K562 (cell line): ENCODE results near the gene KPNA4. TPM values are rescaled to one million over a fixed set of nuclear protein-coding genes. Genes with fewer than 3 reads are reported as not detected.

ENCODE experiments used
- ATF7 ChIP-seq: fragments of 450-650 bp; IDR thresholded peaks from 2 replicates; pipeline ENCODE4 v1.7.1; 2014; ENCODE audit warnings: mild to moderate bottlenecking, moderate library complexity
- HEY1 ChIP-seq: fragments of 250-450 bp; sonication (Bioruptor Pico); IDR thresholded peaks from 2 replicates; pipeline ENCODE4 v1.5.0; 2020; ENCODE audit warnings: mild to moderate bottlenecking, moderate library complexity, borderline replicate concordance
- HNRNPH1 ChIP-seq: fragments of 200-400 bp; formaldehyde crosslinking; optimal IDR thresholded peaks from 2 replicates; pipeline ENCODE3; 2017; ENCODE audit warnings: low read depth, mild to moderate bottlenecking, low read length, moderate library complexity
- HNRNPL ChIP-seq: fragments of 200-400 bp; formaldehyde crosslinking; IDR thresholded peaks from 2 replicates; pipeline ENCODE4 v1.6.1; 2017; ENCODE audit warnings: low read depth, mild to moderate bottlenecking, low read length
- HOMEZ ChIP-seq: fragments of 250-450 bp; sonication (Bioruptor Pico); IDR thresholded peaks from 2 replicates; pipeline ENCODE4 v1.4.0; 2020; ENCODE audit warnings: mild to moderate bottlenecking, moderate library complexity
- NR1H2 ChIP-seq: sonication (generic); formaldehyde crosslinking; IDR thresholded peaks from 2 replicates; pipeline ENCODE4 v1.4.0; 2020; ENCODE audit warnings: mild to moderate bottlenecking, missing genetic modification reagents
- RBM22 ChIP-seq: fragments of 200-400 bp; formaldehyde crosslinking; IDR thresholded peaks from 2 replicates; pipeline ENCODE4 v1.6.1; 2018; ENCODE audit warnings: low read length, low read depth; ENCODE audit not compliant: poor library complexity, severe bottlenecking
- TEAD1 ChIP-seq, 2 experiments: fragments of 450-650 bp in 1 of 2; sonication (generic) in 1 of 2; formaldehyde crosslinking; IDR thresholded peaks; 2 replicates each; pipeline versions ENCODE4 v1.4.0 to v1.8.0; 2020 to 2022; ENCODE audit warnings: mild to moderate bottlenecking in 2 of 2, missing genetic modification reagents in 1 of 2
- XRCC4 ChIP-seq: IDR thresholded peaks from one replicate; pipeline ENCODE4 v1.6.1; 2011; ENCODE audit not compliant: insufficient read depth, insufficient read length; ENCODE audit errors: extremely low read depth
- ZNF707 ChIP-seq: fragments of 250-450 bp; sonication (Bioruptor Pico); conservative IDR thresholded peaks from 2 replicates; pipeline ENCODE4 v1.8.0; 2022; ENCODE audit warnings: inconsistent platforms, mild to moderate bottlenecking, moderate library complexity
- ZNF764 ChIP-seq: fragments of 250-450 bp; sonication (Bioruptor Pico); IDR thresholded peaks from 2 replicates; pipeline ENCODE4 v1.4.0; 2020; ENCODE audit warnings: low read depth, mild to moderate bottlenecking, moderate library complexity
- ZNF785 ChIP-seq: fragments of 250-450 bp; sonication (Bioruptor Pico); IDR thresholded peaks from 2 replicates; pipeline ENCODE4 v1.4.0; 2020; ENCODE audit warnings: mild to moderate bottlenecking
- polyA plus RNA-seq, 8 experiments: library from polyadenylated mRNA; depleted of rRNA in 4 of 8; stranded (reverse) in 5 of 8; unstranded in 3 of 8; fragments of >200 nt; fragmentation: Nextera tagmentation in 2 of 8; fragmentation: Illumina TruSeq in 1 of 8; extraction: Ambion mirVana in 2 of 8; extraction: Trizol in 1 of 8; gene quantifications; 2 replicates each; pipeline versions ENCODE4 v1.2.1 to v1.2.3, GENCODE V29; 2011 to 2014; ENCODE audit warnings: inconsistent platforms in 1 of 8, missing spikeins in 1 of 8
- total RNA-seq, 7 experiments: library from RNA; depleted of rRNA in 6 of 7; stranded (reverse); fragments of >200 nt in 6 of 7; fragmentation: Illumina TruSeq in 2 of 7; extraction: Trizol in 2 of 7; gene quantifications; 2 replicates each; pipeline versions ENCODE4 v1.2.1 to v1.2.3, GENCODE V29; 2011 to 2021; ENCODE audit warnings: low replicate concordance in 1 of 7
- TF ChIP-seq, protein P1 (sequence below): IDR thresholded peaks from 3 replicates; pipeline ENCODE4 v1.6.1; 2011; ENCODE audit warnings: borderline replicate concordance, mild to moderate bottlenecking, moderate library complexity; ENCODE audit not compliant: insufficient read length; ENCODE audit errors: extremely low read depth
- TF ChIP-seq, protein P2 (sequence below): fragments of 250-450 bp; sonication (Bioruptor Pico); IDR thresholded peaks from 2 replicates; pipeline ENCODE4 v1.8.0; 2021; ENCODE audit warnings: mild to moderate bottlenecking, moderate library complexity
- TF ChIP-seq, protein P3 (sequence below): fragments of 450-650 bp; formaldehyde crosslinking; IDR thresholded peaks from 2 replicates; pipeline ENCODE4 v1.4.0; 2020; ENCODE audit warnings: mild to moderate bottlenecking, moderate library complexity
- TF ChIP-seq, protein P4 (sequence below): sonication (generic); formaldehyde crosslinking; IDR thresholded peaks from 2 replicates; pipeline ENCODE4 v1.8.0; 2022; ENCODE audit warnings: missing genetic modification reagents, mild to moderate bottlenecking, borderline replicate concordance

KPNA4 gene
- total and polyA plus RNA-seq, 9 of the 15 experiments (the other 6 are each of a cell fraction or from before 2014, with no cell fraction given) = 13.9 to 66.6 (median 34.5) TPM

DNA sequence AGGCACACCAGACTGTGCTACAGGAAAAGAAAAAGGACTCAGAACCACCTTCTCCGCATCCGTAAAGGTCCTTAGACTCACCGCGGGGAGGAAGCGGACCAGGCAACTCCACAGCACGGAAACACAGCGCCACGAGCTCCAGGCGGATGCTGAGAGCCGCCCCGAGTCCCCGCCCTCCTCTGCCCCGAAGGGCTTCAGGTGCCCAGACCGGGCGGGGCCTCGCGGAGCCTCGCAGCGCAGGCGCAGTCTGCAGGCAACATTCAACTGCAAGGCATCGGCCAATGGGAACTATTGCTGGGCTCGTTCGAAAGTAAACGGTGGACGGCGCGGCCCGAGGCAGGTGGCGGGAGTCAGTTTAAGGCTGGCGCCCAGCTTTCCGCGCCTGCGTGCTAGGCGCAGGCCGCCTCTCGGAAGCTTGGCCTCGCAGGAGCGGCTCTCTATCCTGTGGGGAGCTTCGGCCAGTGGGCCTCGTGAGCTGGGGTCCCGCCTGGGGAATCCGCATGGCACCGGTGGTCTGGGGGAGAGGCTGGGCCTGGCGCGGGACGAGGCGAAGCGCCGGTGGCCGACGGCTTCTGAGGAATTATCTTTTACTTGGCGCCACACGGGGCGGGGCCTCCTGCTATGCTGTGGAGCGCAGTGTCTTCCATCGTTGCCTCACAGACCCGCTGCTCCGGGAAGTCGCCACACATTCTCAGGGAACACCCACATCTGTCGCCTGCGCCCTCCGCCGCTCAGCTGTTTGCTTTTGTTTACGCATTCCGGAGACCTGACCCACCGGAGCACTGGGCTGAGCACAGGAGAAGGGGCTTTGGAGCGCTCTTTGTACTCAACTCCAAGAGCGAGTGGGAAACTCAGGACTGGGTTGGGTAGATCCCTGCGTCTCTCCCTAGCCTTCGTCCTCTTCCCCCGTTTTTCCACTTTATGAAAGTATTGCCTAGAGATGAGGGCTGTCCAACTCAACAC, 115.5 kb downstream of the KPNA4 start, which contains the start of gene TRIM59 (continued):
- no peak for TF ChIP-seq ZNF707 (CRISPR knock-in tag)
- TF ChIP-seq, protein P1, sequence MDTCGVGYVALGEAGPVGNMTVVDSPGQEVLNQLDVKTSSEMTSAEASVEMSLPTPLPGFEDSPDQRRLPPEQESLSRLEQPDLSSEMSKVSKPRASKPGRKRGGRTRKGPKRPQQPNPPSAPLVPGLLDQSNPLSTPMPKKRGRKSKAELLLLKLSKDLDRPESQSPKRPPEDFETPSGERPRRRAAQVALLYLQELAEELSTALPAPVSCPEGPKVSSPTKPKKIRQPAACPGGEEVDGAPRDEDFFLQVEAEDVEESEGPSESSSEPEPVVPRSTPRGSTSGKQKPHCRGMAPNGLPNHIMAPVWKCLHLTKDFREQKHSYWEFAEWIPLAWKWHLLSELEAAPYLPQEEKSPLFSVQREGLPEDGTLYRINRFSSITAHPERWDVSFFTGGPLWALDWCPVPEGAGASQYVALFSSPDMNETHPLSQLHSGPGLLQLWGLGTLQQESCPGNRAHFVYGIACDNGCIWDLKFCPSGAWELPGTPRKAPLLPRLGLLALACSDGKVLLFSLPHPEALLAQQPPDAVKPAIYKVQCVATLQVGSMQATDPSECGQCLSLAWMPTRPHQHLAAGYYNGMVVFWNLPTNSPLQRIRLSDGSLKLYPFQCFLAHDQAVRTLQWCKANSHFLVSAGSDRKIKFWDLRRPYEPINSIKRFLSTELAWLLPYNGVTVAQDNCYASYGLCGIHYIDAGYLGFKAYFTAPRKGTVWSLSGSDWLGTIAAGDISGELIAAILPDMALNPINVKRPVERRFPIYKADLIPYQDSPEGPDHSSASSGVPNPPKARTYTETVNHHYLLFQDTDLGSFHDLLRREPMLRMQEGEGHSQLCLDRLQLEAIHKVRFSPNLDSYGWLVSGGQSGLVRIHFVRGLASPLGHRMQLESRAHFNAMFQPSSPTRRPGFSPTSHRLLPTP = no peak
- TF ChIP-seq HEY1 = no peak
- no peak for TF ChIP-seq HNRNPH1
- TF ChIP-seq, protein P2, sequence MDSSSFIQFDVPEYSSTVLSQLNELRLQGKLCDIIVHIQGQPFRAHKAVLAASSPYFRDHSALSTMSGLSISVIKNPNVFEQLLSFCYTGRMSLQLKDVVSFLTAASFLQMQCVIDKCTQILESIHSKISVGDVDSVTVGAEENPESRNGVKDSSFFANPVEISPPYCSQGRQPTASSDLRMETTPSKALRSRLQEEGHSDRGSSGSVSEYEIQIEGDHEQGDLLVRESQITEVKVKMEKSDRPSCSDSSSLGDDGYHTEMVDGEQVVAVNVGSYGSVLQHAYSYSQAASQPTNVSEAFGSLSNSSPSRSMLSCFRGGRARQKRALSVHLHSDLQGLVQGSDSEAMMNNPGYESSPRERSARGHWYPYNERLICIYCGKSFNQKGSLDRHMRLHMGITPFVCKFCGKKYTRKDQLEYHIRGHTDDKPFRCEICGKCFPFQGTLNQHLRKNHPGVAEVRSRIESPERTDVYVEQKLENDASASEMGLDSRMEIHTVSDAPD = no peak
- peak in 1 of 2 experiments; percentile 92; a peak in 2 of 4 replicates for TF ChIP-seq TEAD1 (CRISPR knock-in tag; IDR thresholded peaks at IDR 0.05)
- TF ChIP-seq ATF7 = peak; percentile 63; the same call in 1 of the 2 replicates
- TF ChIP-seq ZNF764 = no peak
- TF ChIP-seq ZNF785 (CRISPR knock-in tag) = no peak
- peak; percentile 76; the same call in 1 of the 2 replicates for TF ChIP-seq HNRNPL
- TF ChIP-seq XRCC4 = no peak
- TF ChIP-seq, protein P3, sequence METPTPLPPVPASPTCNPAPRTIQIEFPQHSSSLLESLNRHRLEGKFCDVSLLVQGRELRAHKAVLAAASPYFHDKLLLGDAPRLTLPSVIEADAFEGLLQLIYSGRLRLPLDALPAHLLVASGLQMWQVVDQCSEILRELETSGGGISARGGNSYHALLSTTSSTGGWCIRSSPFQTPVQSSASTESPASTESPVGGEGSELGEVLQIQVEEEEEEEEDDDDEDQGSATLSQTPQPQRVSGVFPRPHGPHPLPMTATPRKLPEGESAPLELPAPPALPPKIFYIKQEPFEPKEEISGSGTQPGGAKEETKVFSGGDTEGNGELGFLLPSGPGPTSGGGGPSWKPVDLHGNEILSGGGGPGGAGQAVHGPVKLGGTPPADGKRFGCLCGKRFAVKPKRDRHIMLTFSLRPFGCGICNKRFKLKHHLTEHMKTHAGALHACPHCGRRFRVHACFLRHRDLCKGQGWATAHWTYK (CRISPR knock-in tag) = peak; percentile 76; the same call in 1 of the 2 replicates
- TF ChIP-seq, protein P4, sequence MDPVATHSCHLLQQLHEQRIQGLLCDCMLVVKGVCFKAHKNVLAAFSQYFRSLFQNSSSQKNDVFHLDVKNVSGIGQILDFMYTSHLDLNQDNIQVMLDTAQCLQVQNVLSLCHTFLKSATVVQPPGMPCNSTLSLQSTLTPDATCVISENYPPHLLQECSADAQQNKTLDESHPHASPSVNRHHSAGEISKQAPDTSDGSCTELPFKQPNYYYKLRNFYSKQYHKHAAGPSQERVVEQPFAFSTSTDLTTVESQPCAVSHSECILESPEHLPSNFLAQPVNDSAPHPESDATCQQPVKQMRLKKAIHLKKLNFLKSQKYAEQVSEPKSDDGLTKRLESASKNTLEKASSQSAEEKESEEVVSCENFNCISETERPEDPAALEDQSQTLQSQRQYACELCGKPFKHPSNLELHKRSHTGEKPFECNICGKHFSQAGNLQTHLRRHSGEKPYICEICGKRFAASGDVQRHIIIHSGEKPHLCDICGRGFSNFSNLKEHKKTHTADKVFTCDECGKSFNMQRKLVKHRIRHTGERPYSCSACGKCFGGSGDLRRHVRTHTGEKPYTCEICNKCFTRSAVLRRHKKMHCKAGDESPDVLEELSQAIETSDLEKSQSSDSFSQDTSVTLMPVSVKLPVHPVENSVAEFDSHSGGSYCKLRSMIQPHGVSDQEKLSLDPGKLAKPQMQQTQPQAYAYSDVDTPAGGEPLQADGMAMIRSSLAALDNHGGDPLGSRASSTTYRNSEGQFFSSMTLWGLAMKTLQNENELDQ (CRISPR knock-in tag) = no peak; the same call in 1 of the 2 replicates
- no peak for TF ChIP-seq HOMEZ (CRISPR knock-in tag)
- TF ChIP-seq RBM22 = peak; percentile 71
- no peak for TF ChIP-seq NR1H2 (CRISPR knock-in tag)
